ENCODE data around the gene DCLK2.

DNA sequence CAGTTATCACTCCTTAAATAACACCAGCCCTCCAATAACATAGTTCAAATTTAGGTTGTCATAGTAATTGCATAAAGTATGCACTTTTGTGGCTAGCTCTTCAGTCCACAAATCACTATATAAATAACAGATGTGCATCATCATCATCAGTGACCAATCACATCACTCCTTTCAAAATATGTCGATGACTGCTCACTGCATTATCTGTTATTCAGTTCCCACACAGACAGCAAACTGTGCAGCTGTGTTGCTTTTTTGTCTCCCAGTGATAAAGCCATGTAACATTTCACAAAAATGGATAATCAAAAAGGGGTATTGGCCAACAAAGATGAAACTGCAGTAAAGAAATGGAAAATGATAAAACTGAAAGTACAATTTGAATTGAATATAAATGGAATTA, 205.4 kb downstream of the DCLK2 start:
- TF ChIP-seq CTCF (IDR thresholded peaks at IDR 0.05) (no peak), EZH2 (IDR thresholded peaks at IDR 0.05; ENCODE audit: borderline replicate concordance, insufficient read depth, low read depth, low read length, poor library complexity, severe bottlenecking) (no peak)
